ENCODE results near the gene MS4A10.

GRCh38 chr11:60847281-60847680 is 62.1 kb downstream of the MS4A10 start:
- no peak for TF ChIP-seq CTCF (IDR thresholded peaks at IDR 0.05; ENCODE audit: poor library complexity, severe bottlenecking)
- TF ChIP-seq EZH2 (IDR thresholded peaks at IDR 0.05; ENCODE audit: borderline replicate concordance, insufficient read depth, low read length, poor library complexity, severe bottlenecking) = no peak
- TF ChIP-seq POLR2AphosphoS5 (IDR thresholded peaks at IDR 0.05) = no peak
- TF ChIP-seq REST (IDR thresholded peaks at IDR 0.05; ENCODE audit: borderline replicate concordance) = no peak
- no peak for TF ChIP-seq SMC3 (conservative IDR thresholded peaks at IDR 0.05; ENCODE audit: poor library complexity)
- TF ChIP-seq RAD21 (conservative IDR thresholded peaks at IDR 0.05) = no peak
- TF ChIP-seq EP300 (conservative IDR thresholded peaks at IDR 0.05; ENCODE audit: poor library complexity, severe bottlenecking) = no peak
- TF ChIP-seq TAF1 (IDR thresholded peaks at IDR 0.05; ENCODE audit: low read depth) = no peak

Measured in neural cell (in vitro differentiated cells).